ENCODE results near the gene GOLGA8N.
"Not testable (repeated sequence)": the region's sequence is repeated elsewhere in the genome, so short reads cannot be mapped to it uniquely, and the experiment has no call there.

Gene GOLGA8N

GRCh38 chr15:32615051-32615870 lies 22.0 kb downstream of the GOLGA8N start, which contains the start of gene ARHGAP11A:
ARHGAP11A (plus strand) TSS chr15:32615504; CDS start chr15:32616212, 708 bp downstream.
- TF ChIP-seq Cebpa-rat (IDR thresholded peaks at IDR 0.05), result peak; percentile 14; the same call in 1 of the 2 replicates
- Histone ChIP-seq H3K4me2 (peak within 1 kb of the TSS; percentile 67), H3K27ac (peak within 1 kb of the TSS; percentile 90), H3K4me1 (peaks cover 13% of the 10 kb centered on the region), H3K4me3 (peak within 1 kb of the TSS; percentile 73), H3K9ac (peak within 1 kb of the TSS; percentile 86)
- H3K9me3 ChIP-seq, H4K20me1 ChIP-seq, H3K27me3 ChIP-seq, H3K36me3 ChIP-seq: not testable (repeated sequence)

- peak overlapping the region; percentile 67 for H3K4me2 ChIP-seq
- peaks cover 13% of the 10 kb centered on the region; the same call in 1 of the 2 replicates for H3K4me1 ChIP-seq
- H3K9me3 ChIP-seq, H4K20me1 ChIP-seq, H3K27me3 ChIP-seq, H3K36me3 ChIP-seq: not testable (repeated sequence)
- H3K27ac ChIP-seq, result peak overlapping the region; percentile 86
- H3K9ac ChIP-seq, result peak overlapping the region; percentile 86
- H3K4me3 ChIP-seq, result peak overlapping the region; percentile 73
Measured at GRCh38 chr15:32615871-32616426, 22.7 kb downstream of the GOLGA8N start.

GRCh38 chr15:32636410-32636809 lies 43.2 kb downstream of the GOLGA8N start:
- peaks cover 42% of the 10 kb centered on the region for H3K4me1 ChIP-seq
- peak overlapping the region; percentile 6; the same call in 1 of the 2 replicates for H3K9ac ChIP-seq
- H4K20me1 ChIP-seq, result no peaks in the 10 kb centered on the region
- H3K27me3 ChIP-seq, result no peaks in the 10 kb centered on the region
- H3K9me3 ChIP-seq, result no peaks in the 10 kb centered on the region
- no peak overlapping the region for H3K4me3 ChIP-seq
- H3K36me3 ChIP-seq, result peaks cover 75% of the 10 kb centered on the region
- TF ChIP-seq Cebpa-rat (IDR thresholded peaks at IDR 0.05), result no peak
- H3K27ac ChIP-seq, result peak overlapping the region; percentile 24; the same call in 1 of the 2 replicates
- H3K4me2 ChIP-seq, result peak overlapping the region; percentile 60

GRCh38 chr15:32636908-32637567 lies 43.8 kb downstream of the GOLGA8N start:
- H3K27me3 ChIP-seq, result no peaks in the 10 kb centered on the region
- H3K36me3 ChIP-seq, result peaks cover 73% of the 10 kb centered on the region
- H3K9me3 ChIP-seq, result no peaks in the 10 kb centered on the region
- no peak overlapping the region for H3K9ac ChIP-seq
- no peaks in the 10 kb centered on the region for H4K20me1 ChIP-seq
- H3K27ac ChIP-seq, result no peak overlapping the region; the same call in 1 of the 2 replicates
- TF ChIP-seq Cebpa-rat (IDR thresholded peaks at IDR 0.05), result no peak
- peak overlapping the region; percentile 60 for H3K4me2 ChIP-seq
- no peak overlapping the region for H3K4me3 ChIP-seq
- peaks cover 42% of the 10 kb centered on the region for H3K4me1 ChIP-seq

GRCh38 chr15:32637704-32638103 lies 44.4 kb downstream of the GOLGA8N start:
- Histone ChIP-seq H3K36me3 (peaks cover 72% of the 10 kb centered on the region), H3K9me3 (no peaks in the 10 kb centered on the region), H3K4me3 (no peak overlapping the region), H3K9ac (no peak overlapping the region), H3K4me1 (peaks cover 42% of the 10 kb centered on the region), H3K27ac (no peak overlapping the region), H3K4me2 (peak overlapping the region; percentile 60), H4K20me1 (no peaks in the 10 kb centered on the region), H3K27me3 (no peaks in the 10 kb centered on the region)
- TF ChIP-seq Cebpa-rat (IDR thresholded peaks at IDR 0.05), result no peak

GRCh38 chr15:32641517-32642059 lies 48.3 kb downstream of the GOLGA8N start, which contains the start of gene SCG5:
SCG5 (plus strand) TSS chr15:32641710; CDS start chr15:32643593, 1,883 bp downstream.
- no peak within 1 kb of the TSS for H3K4me2 ChIP-seq
- no peak for TF ChIP-seq Cebpa-rat (IDR thresholded peaks at IDR 0.05)
- no peaks in the 10 kb centered on the region for H4K20me1 ChIP-seq
- no peaks in the 10 kb centered on the region for H3K27me3 ChIP-seq
- H3K9ac ChIP-seq, result no peak within 1 kb of the TSS
- H3K9me3 ChIP-seq, result no peaks in the 10 kb centered on the region
- H3K4me1 ChIP-seq, result peaks cover 14% of the 10 kb centered on the region
- no peak within 1 kb of the TSS for H3K27ac ChIP-seq
- H3K4me3 ChIP-seq, result no peak within 1 kb of the TSS
- peaks cover 72% of the 10 kb centered on the region for H3K36me3 ChIP-seq

- H3K4me3 ChIP-seq, result no peak overlapping the region
- no peak overlapping the region for H3K4me2 ChIP-seq
- TF ChIP-seq Cebpa-rat (IDR thresholded peaks at IDR 0.05), result no peak
- H3K9me3 ChIP-seq, result no peaks in the 10 kb centered on the region
- peaks cover 77% of the 10 kb centered on the region for H3K36me3 ChIP-seq
- H3K27ac ChIP-seq, result no peak overlapping the region
- H3K4me1 ChIP-seq, result peaks cover 1% of the 10 kb centered on the region; the same call in 1 of the 2 replicates
- no peak overlapping the region for H3K9ac ChIP-seq
- H4K20me1 ChIP-seq, result no peaks in the 10 kb centered on the region
- H3K27me3 ChIP-seq, result no peaks in the 10 kb centered on the region
Measured at GRCh38 chr15:32642667-32643435, 49.6 kb downstream of the GOLGA8N start.

- no peaks in the 10 kb centered on the region for H4K20me1 ChIP-seq
- peaks cover 77% of the 10 kb centered on the region for H3K36me3 ChIP-seq
- no peaks in the 10 kb centered on the region for H3K4me1 ChIP-seq
- H3K27me3 ChIP-seq, result no peaks in the 10 kb centered on the region
- no peak for TF ChIP-seq Cebpa-rat (IDR thresholded peaks at IDR 0.05)
- no peak overlapping the region for H3K27ac ChIP-seq
- H3K4me2 ChIP-seq, result no peak overlapping the region
- no peak overlapping the region for H3K4me3 ChIP-seq
- no peak overlapping the region for H3K9ac ChIP-seq
- H3K9me3 ChIP-seq, result no peaks in the 10 kb centered on the region
Measured at GRCh38 chr15:32643907-32644445, 50.7 kb downstream of the GOLGA8N start.

GRCh38 chr15:32646291-32646690 lies 53.0 kb downstream of the GOLGA8N start:
- Histone ChIP-seq H3K27me3 (no peaks in the 10 kb centered on the region), H3K36me3 (peaks cover 69% of the 10 kb centered on the region), H4K20me1 (no peaks in the 10 kb centered on the region), H3K27ac (no peak overlapping the region), H3K9ac (no peak overlapping the region), H3K4me2 (no peak overlapping the region), H3K9me3 (no peaks in the 10 kb centered on the region), H3K4me3 (no peak overlapping the region), H3K4me1 (peaks cover 3% of the 10 kb centered on the region; the same call in 1 of the 2 replicates)
- TF ChIP-seq Cebpa-rat (IDR thresholded peaks at IDR 0.05), result no peak
